GM13976 (cell line): ENCODE results near the gene TNKS1BP1.

Experiments
- DNase-seq: peaks from one replicate; pipeline ENCODE4 v3.0.0; 2012; ENCODE audit warnings: low spot score
- CTCF ChIP-seq: IDR thresholded peaks from 2 replicates; pipeline ENCODE4 v1.5.1; 2012; ENCODE audit warnings: borderline replicate concordance, mild to moderate bottlenecking; ENCODE audit not compliant: insufficient read depth; ENCODE audit errors: extremely low read depth, missing control alignments, control extremely low read depth
- in situ Hi-C: fragments of 300-500 bp; cut with MboI; formaldehyde crosslinking; loops from one replicate; pipeline ENCODE4 v1.12.0; 2022; ENCODE audit warnings: low sequenced_read_pairs, mixed read lengths, inconsistent platforms; ENCODE audit not compliant: unreplicated experiment

TNKS1BP1 gene

GRCh38 chr11:57323167-57323854 is 1.4 kb downstream of the TNKS1BP1 start:
- in situ Hi-C loops = no loop called here
- TF ChIP-seq CTCF = no peak
- DNase-seq = no peak

- no peak for DNase-seq
- TF ChIP-seq CTCF = no peak
- in situ Hi-C loops = no loop called here
Measured at GRCh38 chr11:57322256-57323166, 2.2 kb downstream of the TNKS1BP1 start.

GRCh38 chr11:57321388-57322255 is 3.1 kb downstream of the TNKS1BP1 start:
- in situ Hi-C loops = no loop called here
- DNase-seq = no peak
- no peak for TF ChIP-seq CTCF

- no peak for DNase-seq
- in situ Hi-C loops = no loop called here
- TF ChIP-seq CTCF = no peak
Measured at GRCh38 chr11:57320719-57321387, 3.9 kb downstream of the TNKS1BP1 start.

- TF ChIP-seq CTCF = no peak
- in situ Hi-C loops = no loop called here
- DNase-seq = no peak
Measured at GRCh38 chr11:57320067-57320718, 4.6 kb downstream of the TNKS1BP1 start.
